Naive thymus-derived CD4-positive, alpha-beta T cell (primary cell): Measurements from ENCODE around the gene CDH12. TPM values are rescaled to one million over a fixed set of nuclear protein-coding genes. Genes with fewer than 3 reads are reported as not detected.

Experiments used
- ATAC-seq: fragments of 150-1000 bp; cut with Tn5 transposase; 2 replicates; pipeline ENCODE4 v1.10.0; 2021; ENCODE audit warnings: mild to moderate bottlenecking, moderate library complexity
- CTCF ChIA-PET: fragments of 350-600 bp; sonication (Branson Sonifier 250); formaldehyde crosslinking; loops from one replicate; lab custom pipeline; 2021; ENCODE audit warnings: antibody characterized with exemption; lab: Charles Lee
- POLR2A ChIA-PET: fragments of 350-600 bp; sonication (Branson Sonifier 250); formaldehyde crosslinking; loops from one replicate; lab custom pipeline; 2021; ENCODE audit warnings: antibody characterized with exemption, inconsistent platforms; lab: Charles Lee
- DNase-seq, 9 donors: peaks; one replicate each; pipeline versions ENCODE4 v3.0.0 to v3.0.0-alpha.2; 2020 to 2022; ENCODE audit warnings: mixed read lengths in 1 of 9
- H3K27ac ChIP-seq: one replicate; pipeline ENCODE4 v1.7.0; 2013; ENCODE audit warnings: mild to moderate bottlenecking, low read depth, low read length, moderate library complexity
- H3K27me3 ChIP-seq, 2 donors: one replicate each; pipeline ENCODE4 v1.7.0; 2013; ENCODE audit warnings: low read length in 2 of 2, mild to moderate bottlenecking in 2 of 2, moderate library complexity in 2 of 2; ENCODE audit not compliant: control insufficient read depth in 2 of 2, insufficient read depth in 2 of 2
- H3K36me3 ChIP-seq, 3 experiments: 1 replicate in 2 of 3; 2 replicates in 1 of 3; pipeline ENCODE4 v1.7.0; 2013; ENCODE audit warnings: low read length in 3 of 3, mild to moderate bottlenecking in 3 of 3, moderate library complexity in 1 of 3; ENCODE audit not compliant: insufficient read depth in 3 of 3, control insufficient read depth in 2 of 3
- H3K4me1 ChIP-seq, 2 donors: one replicate each; pipeline ENCODE4 v1.7.0; 2013; ENCODE audit warnings: low read length in 2 of 2, mild to moderate bottlenecking in 2 of 2, moderate library complexity in 1 of 2; ENCODE audit not compliant: control insufficient read depth in 2 of 2, insufficient read depth in 2 of 2
- H3K4me3 ChIP-seq: 2 replicates; pipeline ENCODE4 v1.7.0; 2013; ENCODE audit warnings: mild to moderate bottlenecking, low read length
- H3K9me3 ChIP-seq, 3 experiments: 1 replicate in 2 of 3; 2 replicates in 1 of 3; pipeline ENCODE4 v1.7.0; 2013; ENCODE audit warnings: low read length in 3 of 3; ENCODE audit not compliant: control insufficient read depth in 2 of 3
- H3K27ac Mint-ChIP-seq, 9 donors: one replicate each; pipeline ENCODE4 v1.8.0; 2020 to 2022; ENCODE audit warnings: mixed read lengths in 9 of 9, mild to moderate bottlenecking in 8 of 9, moderate library complexity in 5 of 9, inconsistent platforms in 2 of 9
- H3K27me3 Mint-ChIP-seq, 5 donors: one replicate each; pipeline ENCODE4 v1.8.0; 2021 to 2022; ENCODE audit warnings: mixed read lengths in 5 of 5, mild to moderate bottlenecking in 1 of 5
- H3K36me3 Mint-ChIP-seq, 5 donors: one replicate each; pipeline ENCODE4 v1.8.0; 2020 to 2022; ENCODE audit warnings: mixed read lengths in 5 of 5, mild to moderate bottlenecking in 3 of 5, inconsistent platforms in 1 of 5
- H3K4me1 Mint-ChIP-seq, 7 donors: one replicate each; pipeline ENCODE4 v1.8.0; 2020 to 2022; ENCODE audit warnings: mixed read lengths in 7 of 7, mild to moderate bottlenecking in 3 of 7, inconsistent platforms in 1 of 7
- H3K4me3 Mint-ChIP-seq, 10 donors: one replicate each; pipeline ENCODE4 v1.8.0; 2020 to 2022; ENCODE audit warnings: mild to moderate bottlenecking in 10 of 10, mixed read lengths in 10 of 10, moderate library complexity in 6 of 10, inconsistent platforms in 2 of 10
- H3K9me3 Mint-ChIP-seq, 11 donors: one replicate each; pipeline ENCODE4 v1.8.0; 2020 to 2022; ENCODE audit warnings: mixed read lengths in 11 of 11, mild to moderate bottlenecking in 4 of 11, inconsistent platforms in 1 of 11, moderate library complexity in 1 of 11
- intact Hi-C, 2 donors: fragments of 100-400 bp; cut with micrococcal nuclease; formaldehyde crosslinking; loops; one replicate each; pipeline ENCODE4 v1.15.1; 2023
- polyA plus RNA-seq, 2 donors: library from polyadenylated mRNA; unstranded; fragments of 300-500 nt; fragmentation: Illumina TruSeq; gene quantifications; one replicate each; pipeline ENCODE4 v1.2.3, GENCODE V29; 2021
- total RNA-seq, 6 experiments: library from RNA in 5 of 6; stranded (reverse) in 5 of 6; gene quantifications; 1 replicate in 5 of 6; 2 replicates in 1 of 6; pipeline ENCODE4 v1.2.3 and lab custom pipeline; 2021 to 2026

Gene CDH12
- total and polyA plus RNA-seq, 7 experiments from 2014 or later, result not detected

DNA sequence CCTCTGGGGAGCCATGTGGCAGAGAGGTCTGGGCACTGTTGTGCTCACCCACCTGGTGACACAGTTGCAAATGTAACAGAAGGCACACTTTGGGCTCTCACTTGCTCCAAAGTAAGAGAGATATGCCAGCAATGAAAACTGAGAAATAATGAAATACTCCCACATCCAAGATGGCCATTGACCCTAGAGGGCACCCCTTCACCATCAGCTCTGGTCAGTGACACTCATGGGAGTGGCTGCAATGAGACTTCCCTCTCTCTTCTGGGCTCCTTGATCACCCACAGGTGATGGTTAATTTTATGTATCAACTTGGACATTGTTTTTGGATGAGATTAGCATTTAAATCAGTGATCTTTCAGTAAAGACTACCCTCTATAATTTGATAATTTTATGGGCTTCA is 248.4 kb downstream of the CDH12 start:
- ATAC-seq, result no peak
- Mint-ChIP-seq H3K36me3 (no peaks in the 10 kb centered on the region), H3K4me3 (no peak overlapping the region), H3K27me3 (no peaks in the 10 kb centered on the region), H3K4me1 (no peaks in the 10 kb centered on the region), H3K9me3 (peaks cover 0 to 21% (median 10%) of the 10 kb centered on the region in 11 donors), H3K27ac (no peak overlapping the region)
- Histone ChIP-seq H3K27me3 (no peaks in the 10 kb centered on the region), H3K4me3 (no peak overlapping the region), H3K27ac (no peak overlapping the region), H3K4me1 (no peaks in the 10 kb centered on the region), H3K9me3 (no peaks in the 10 kb centered on the region), H3K36me3 (no peaks in the 10 kb centered on the region)
- intact Hi-C loops, result no loop called here
- DNase-seq, result no peak
- ChIA-PET CTCF (no interaction called here), POLR2A (no interaction called here)

DNA sequence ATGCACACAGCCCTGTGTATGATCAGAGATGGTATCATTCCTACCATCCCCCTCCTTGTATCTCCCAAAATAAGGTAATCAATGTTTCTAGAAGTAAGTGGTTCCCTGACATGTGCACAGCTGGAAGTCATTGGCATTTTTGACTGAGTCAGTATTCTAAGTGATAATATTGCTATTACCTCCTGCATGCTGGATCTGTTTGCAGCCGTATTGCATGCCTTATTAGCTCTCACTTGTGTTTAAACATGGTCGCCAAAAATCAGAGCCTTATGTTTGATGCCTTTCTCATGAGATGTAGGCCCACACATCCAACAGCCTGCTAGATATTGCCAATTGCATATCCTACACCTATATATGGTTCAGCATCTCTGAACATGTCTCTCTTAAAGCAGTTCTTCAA is 254.3 kb downstream of the CDH12 start:
- Mint-ChIP-seq H3K9me3 (peaks cover 0 to 28% (median 5%) of the 10 kb centered on the region in 11 donors), H3K27ac (no peak overlapping the region), H3K4me1 (no peaks in the 10 kb centered on the region), H3K4me3 (no peak overlapping the region), H3K36me3 (no peaks in the 10 kb centered on the region), H3K27me3 (no peaks in the 10 kb centered on the region)
- peaks cover 0 to 4% (median 0%) of the 10 kb centered on the region in 3 experiments for H3K9me3 ChIP-seq
- DNase-seq (no peak), ATAC-seq (no peak)
- ChIA-PET POLR2A (no interaction called here), CTCF (no interaction called here)
- no peaks in the 10 kb centered on the region for H3K27me3 ChIP-seq
- no peaks in the 10 kb centered on the region for H3K4me1 ChIP-seq
- H3K27ac ChIP-seq, result no peak overlapping the region
- H3K4me3 ChIP-seq, result no peak overlapping the region
- intact Hi-C loops, result no loop called here
- no peaks in the 10 kb centered on the region for H3K36me3 ChIP-seq

DNA sequence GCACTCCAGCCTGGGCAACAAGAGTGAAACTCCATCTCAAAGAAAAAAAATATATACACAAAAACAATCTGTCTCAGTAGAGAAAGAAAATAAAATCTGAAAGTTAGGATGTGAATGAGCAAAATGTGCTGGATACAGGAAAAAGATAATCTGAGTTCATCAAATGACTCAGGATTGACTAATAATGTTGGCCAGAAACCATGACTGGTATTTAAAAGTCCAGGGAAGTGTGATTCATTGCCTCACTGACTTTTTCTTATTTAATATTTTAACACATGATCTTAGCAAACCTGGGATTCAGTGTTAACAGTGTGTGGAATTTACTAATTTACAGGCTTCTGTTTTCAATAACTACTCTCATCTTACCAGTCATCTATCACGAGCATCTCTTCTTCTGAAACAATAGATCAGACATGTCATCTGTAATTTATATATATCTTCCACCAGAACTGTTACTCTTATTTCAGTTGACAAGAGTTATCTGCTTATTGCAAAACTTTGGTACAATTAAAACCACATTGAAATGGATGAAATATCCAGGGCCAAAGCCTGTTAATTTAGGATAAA is 256.7 kb downstream of the CDH12 start:
- ATAC-seq, result no peak

DNA sequence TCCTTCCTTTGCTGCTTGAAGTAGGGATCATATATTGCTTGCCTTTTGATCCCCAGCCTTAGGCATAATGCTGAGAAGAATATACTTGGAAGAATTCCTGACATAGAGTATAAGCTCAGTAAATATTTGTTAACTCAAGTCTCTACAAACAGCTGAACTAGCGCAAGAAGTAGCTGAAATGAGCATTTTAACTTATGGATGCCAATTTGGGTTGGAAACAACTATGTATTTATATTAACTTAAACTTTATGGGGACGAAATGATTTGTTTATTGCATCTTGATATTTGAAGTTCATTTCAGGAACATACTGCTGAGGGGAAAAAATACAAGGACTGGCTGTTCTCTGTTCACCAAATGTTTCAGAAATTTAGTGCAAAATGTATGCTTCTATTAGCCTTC is 258.7 kb downstream of the CDH12 start:
- no peaks in the 10 kb centered on the region for H3K4me1 ChIP-seq
- no peaks in the 10 kb centered on the region for H3K27me3 ChIP-seq
- intact Hi-C loops, result no loop called here
- Mint-ChIP-seq H3K9me3 (peaks cover 0 to 41% (median 6%) of the 10 kb centered on the region in 11 donors), H3K4me3 (no peak overlapping the region), H3K36me3 (no peaks in the 10 kb centered on the region), H3K27me3 (no peaks in the 10 kb centered on the region), H3K4me1 (no peaks in the 10 kb centered on the region), H3K27ac (no peak overlapping the region)
- no peak overlapping the region for H3K27ac ChIP-seq
- peaks cover 0 to 4% (median 0%) of the 10 kb centered on the region in 3 experiments for H3K9me3 ChIP-seq
- H3K4me3 ChIP-seq, result no peak overlapping the region
- no peak for ATAC-seq
- ChIA-PET POLR2A (no interaction called here), CTCF (interaction anchor here (0.7 kb wide), 1 partner anchor 9 kb away, joined by 3 read pairs; no protein-coding TSS in a partner anchor)
- no peak for DNase-seq
- no peaks in the 10 kb centered on the region for H3K36me3 ChIP-seq

More for the DNA sequence above, 256.7 kb downstream of the CDH12 start:
- Mint-ChIP-seq H3K36me3 (no peaks in the 10 kb centered on the region), H3K4me1 (no peaks in the 10 kb centered on the region), H3K27me3 (no peaks in the 10 kb centered on the region), H3K9me3 (peaks cover 0 to 31% (median 6%) of the 10 kb centered on the region in 11 donors), H3K27ac (no peak overlapping the region), H3K4me3 (no peak overlapping the region)
- Histone ChIP-seq H3K4me3 (no peak overlapping the region), H3K27me3 (no peaks in the 10 kb centered on the region), H3K4me1 (no peaks in the 10 kb centered on the region), H3K36me3 (no peaks in the 10 kb centered on the region), H3K27ac (no peak overlapping the region), H3K9me3 (peaks cover 0 to 4% (median 0%) of the 10 kb centered on the region in 3 experiments)
- no peak for DNase-seq
- POLR2A ChIA-PET, result no interaction called here
- CTCF ChIA-PET, result no interaction called here
- intact Hi-C loops, result no loop called here

DNA sequence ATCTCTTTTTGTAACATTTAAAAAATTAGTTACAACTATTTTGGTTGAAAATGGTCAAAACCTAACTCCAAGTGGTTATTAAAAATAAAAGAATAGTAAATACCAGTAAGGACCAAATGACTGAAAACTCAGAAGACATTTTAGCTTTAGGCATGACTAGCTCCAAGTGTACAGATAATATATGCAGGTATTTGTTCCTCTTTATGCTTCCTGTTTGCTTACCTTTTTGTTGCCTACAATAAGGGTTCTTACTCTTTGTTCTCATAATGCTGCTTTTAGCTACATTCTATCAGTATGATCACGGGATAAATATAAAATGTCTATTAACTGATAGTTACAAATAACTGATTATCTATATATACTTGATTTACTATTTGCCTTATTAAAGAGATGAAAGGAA is 259.6 kb downstream of the CDH12 start:
- intact Hi-C loops, result no loop called here
- Mint-ChIP-seq H3K4me3 (no peak overlapping the region), H3K27me3 (no peaks in the 10 kb centered on the region), H3K36me3 (no peaks in the 10 kb centered on the region), H3K4me1 (no peaks in the 10 kb centered on the region), H3K9me3 (peaks cover 1 to 47% (median 7%) of the 10 kb centered on the region in 11 donors), H3K27ac (no peak overlapping the region)
- H3K27ac ChIP-seq, result no peak overlapping the region
- no peaks in the 10 kb centered on the region for H3K4me1 ChIP-seq
- peaks cover 0 to 4% (median 0%) of the 10 kb centered on the region in 3 experiments for H3K9me3 ChIP-seq
- ATAC-seq, result no peak
- ChIA-PET CTCF (no interaction called here), POLR2A (no interaction called here)
- DNase-seq, result no peak
- H3K4me3 ChIP-seq, result no peak overlapping the region
- no peaks in the 10 kb centered on the region for H3K36me3 ChIP-seq
- H3K27me3 ChIP-seq, result no peaks in the 10 kb centered on the region

DNA sequence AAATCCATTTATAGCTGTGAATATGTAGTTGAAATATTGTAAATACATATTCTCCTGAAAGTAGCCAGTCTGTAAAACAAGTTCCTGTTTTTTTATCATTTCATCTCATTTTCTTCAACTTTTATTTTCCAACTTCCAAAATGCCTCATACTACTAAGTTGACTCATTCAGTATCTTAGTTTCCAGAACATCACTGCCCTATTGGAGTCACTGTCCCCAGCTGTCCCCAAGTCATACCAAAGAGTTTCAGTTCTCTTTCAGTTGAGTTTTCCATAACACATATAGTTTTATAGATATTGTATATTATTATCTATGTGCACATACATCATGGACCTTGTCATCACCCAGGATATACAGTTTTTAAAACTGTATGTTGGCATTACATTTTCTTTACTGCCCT is 261.7 kb downstream of the CDH12 start:
- H3K36me3 ChIP-seq, result no peaks in the 10 kb centered on the region
- peaks cover 1 to 35% (median 7%) of the 10 kb centered on the region in 11 donors for H3K9me3 Mint-ChIP-seq
- no peak overlapping the region for H3K4me3 ChIP-seq
- no peaks in the 10 kb centered on the region for H3K4me1 ChIP-seq
- H3K27me3 Mint-ChIP-seq, result no peaks in the 10 kb centered on the region
- no peak overlapping the region for H3K4me3 Mint-ChIP-seq
- intact Hi-C loops, result no loop called here
- H3K27ac Mint-ChIP-seq, result no peak overlapping the region
- ChIA-PET POLR2A (no interaction called here), CTCF (no interaction called here)
- DNase-seq, result no peak
- H3K4me1 Mint-ChIP-seq, result no peaks in the 10 kb centered on the region
- H3K27me3 ChIP-seq, result no peaks in the 10 kb centered on the region
- no peaks in the 10 kb centered on the region for H3K36me3 Mint-ChIP-seq
- no peak for ATAC-seq
- H3K27ac ChIP-seq, result no peak overlapping the region
- H3K9me3 ChIP-seq, result peaks cover 0 to 4% (median 0%) of the 10 kb centered on the region in 3 experiments

DNA sequence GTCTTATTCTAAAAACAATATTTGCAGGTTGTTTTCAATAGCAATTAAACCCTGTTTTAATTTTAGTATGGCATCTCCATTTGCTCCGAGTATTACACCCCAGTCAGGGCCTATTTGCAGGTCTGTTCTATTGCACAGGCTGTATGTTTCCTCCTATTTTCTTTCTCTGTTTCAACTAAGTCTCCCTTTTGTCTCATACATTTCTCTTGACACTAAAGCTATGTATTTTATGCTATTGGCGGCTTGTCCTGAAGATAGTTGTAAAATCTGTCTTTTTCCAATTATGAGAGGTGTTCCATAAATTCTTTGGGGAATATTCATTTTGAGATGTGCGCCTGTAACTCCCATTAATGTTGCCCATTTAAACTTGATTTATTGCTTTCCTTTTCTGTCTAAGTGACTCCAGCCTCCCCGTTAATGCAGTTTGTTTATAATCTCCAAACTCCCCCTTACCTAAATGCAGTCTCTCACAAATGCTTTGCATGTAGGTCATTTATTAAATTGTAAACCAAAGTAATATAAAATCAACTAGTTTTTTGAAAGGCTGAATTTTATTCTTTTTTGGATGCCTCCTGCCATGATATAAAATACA is 262.4 kb downstream of the CDH12 start:
- Histone ChIP-seq H3K36me3 (no peaks in the 10 kb centered on the region), H3K9me3 (peaks cover 0 to 4% (median 0%) of the 10 kb centered on the region in 3 experiments), H3K27me3 (no peaks in the 10 kb centered on the region), H3K27ac (no peak overlapping the region), H3K4me1 (no peaks in the 10 kb centered on the region), H3K4me3 (no peak overlapping the region)
- H3K4me1 Mint-ChIP-seq, result no peaks in the 10 kb centered on the region
- H3K27ac Mint-ChIP-seq, result no peak overlapping the region
- intact Hi-C loops, result no loop called here
- H3K27me3 Mint-ChIP-seq, result no peaks in the 10 kb centered on the region
- peaks cover 1 to 35% (median 9%) of the 10 kb centered on the region in 11 donors for H3K9me3 Mint-ChIP-seq
- no peak for DNase-seq
- CTCF ChIA-PET, result no interaction called here
- POLR2A ChIA-PET, result no interaction called here
- H3K4me3 Mint-ChIP-seq, result no peak overlapping the region
- H3K36me3 Mint-ChIP-seq, result no peaks in the 10 kb centered on the region
- no peak for ATAC-seq
